Liver (tissue), 3 donors: ENCODE measurements around the gene ERGIC1.

Source experiments
- EGR1 ChIP-seq, 2 donors: IDR thresholded peaks; 2 replicates each; pipeline ENCODE4 v1.6.1; 2016 to 2018; ENCODE audit warnings: antibody characterized with exemption in 2 of 2, low read depth in 2 of 2
- GABPA ChIP-seq, 2 donors: IDR thresholded peaks in 1 of 2; conservative IDR thresholded peaks in 1 of 2; 2 replicates each; pipeline ENCODE4 v1.6.1; 2016; ENCODE audit warnings: antibody characterized with exemption in 2 of 2, mild to moderate bottlenecking in 1 of 2, moderate library complexity in 1 of 2
- JUND ChIP-seq, 2 donors: IDR thresholded peaks; 2 replicates each; pipeline ENCODE4 v1.6.1; 2016; ENCODE audit warnings: antibody characterized with exemption in 2 of 2
- NR2F2 ChIP-seq: IDR thresholded peaks from 2 replicates; pipeline ENCODE4 v1.6.1; 2016; ENCODE audit warnings: antibody characterized with exemption
- RAD21 ChIP-seq, 2 donors: IDR thresholded peaks; 2 replicates each; pipeline ENCODE4 v1.6.1; 2016; ENCODE audit warnings: antibody characterized with exemption in 2 of 2, mild to moderate bottlenecking in 2 of 2
- SP1 ChIP-seq: IDR thresholded peaks from 2 replicates; pipeline ENCODE4 v1.6.1; 2018; ENCODE audit warnings: antibody characterized with exemption, mild to moderate bottlenecking
- TAF1 ChIP-seq: conservative IDR thresholded peaks from 2 replicates; pipeline ENCODE4 v1.6.1; 2016; ENCODE audit warnings: antibody characterized with exemption, mild to moderate bottlenecking
- YY1 ChIP-seq: IDR thresholded peaks from 2 replicates; pipeline ENCODE4 v1.6.1; 2016; ENCODE audit warnings: antibody characterized with exemption, mild to moderate bottlenecking
- TF ChIP-seq, protein P1 (sequence below): fragments of 150-350 bp; IDR thresholded peaks from 2 replicates; pipeline ENCODE4 v1.5.1; 2017; ENCODE audit warnings: improper control_type of control experiment, low read depth, low read length; ENCODE audit not compliant: missing input control
- TF ChIP-seq, protein P2 (sequence below): IDR thresholded peaks from 2 replicates; pipeline ENCODE4 v1.6.1; 2016; ENCODE audit warnings: antibody characterized with exemption
- TF ChIP-seq, protein P3 (sequence below): IDR thresholded peaks from 2 replicates; pipeline ENCODE4 v1.6.1; 2016; ENCODE audit warnings: antibody characterized with exemption, mild to moderate bottlenecking
- TF ChIP-seq, protein P4 (sequence below): IDR thresholded peaks from 2 replicates; pipeline ENCODE4 v1.6.1; 2016; ENCODE audit warnings: antibody characterized with exemption
- donor health status: healthy.
- donor health status: healthy.

DNA sequence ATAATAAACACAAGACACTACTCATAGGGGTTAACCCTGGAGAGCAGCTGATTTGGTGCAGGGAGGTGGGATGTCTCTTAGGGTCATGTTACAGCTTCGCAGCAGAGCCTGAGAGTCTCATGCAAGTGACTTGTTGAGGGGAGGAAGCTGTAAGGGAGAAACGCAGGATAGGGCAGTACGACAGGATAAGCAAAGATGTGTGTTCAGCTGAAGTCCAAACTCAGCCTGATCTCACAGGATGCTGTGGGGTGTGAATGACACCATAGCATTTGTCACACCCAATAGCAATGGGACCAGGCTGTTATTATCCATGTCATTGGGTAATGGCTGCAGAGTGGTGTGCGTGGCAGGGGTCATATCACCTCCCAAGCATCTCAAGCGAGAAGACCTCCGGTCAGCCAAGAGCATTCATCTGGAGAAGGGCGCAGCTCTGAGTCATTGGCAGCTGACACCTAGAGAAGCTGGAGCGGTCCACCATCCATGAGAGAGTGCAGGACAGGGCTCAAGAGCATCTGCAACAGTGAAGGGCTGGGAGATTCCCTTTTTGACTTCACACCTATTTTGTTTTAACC is 76.0 kb downstream of the ERGIC1 start:
- TF ChIP-seq, protein P1, sequence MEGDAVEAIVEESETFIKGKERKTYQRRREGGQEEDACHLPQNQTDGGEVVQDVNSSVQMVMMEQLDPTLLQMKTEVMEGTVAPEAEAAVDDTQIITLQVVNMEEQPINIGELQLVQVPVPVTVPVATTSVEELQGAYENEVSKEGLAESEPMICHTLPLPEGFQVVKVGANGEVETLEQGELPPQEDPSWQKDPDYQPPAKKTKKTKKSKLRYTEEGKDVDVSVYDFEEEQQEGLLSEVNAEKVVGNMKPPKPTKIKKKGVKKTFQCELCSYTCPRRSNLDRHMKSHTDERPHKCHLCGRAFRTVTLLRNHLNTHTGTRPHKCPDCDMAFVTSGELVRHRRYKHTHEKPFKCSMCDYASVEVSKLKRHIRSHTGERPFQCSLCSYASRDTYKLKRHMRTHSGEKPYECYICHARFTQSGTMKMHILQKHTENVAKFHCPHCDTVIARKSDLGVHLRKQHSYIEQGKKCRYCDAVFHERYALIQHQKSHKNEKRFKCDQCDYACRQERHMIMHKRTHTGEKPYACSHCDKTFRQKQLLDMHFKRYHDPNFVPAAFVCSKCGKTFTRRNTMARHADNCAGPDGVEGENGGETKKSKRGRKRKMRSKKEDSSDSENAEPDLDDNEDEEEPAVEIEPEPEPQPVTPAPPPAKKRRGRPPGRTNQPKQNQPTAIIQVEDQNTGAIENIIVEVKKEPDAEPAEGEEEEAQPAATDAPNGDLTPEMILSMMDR: no peak
- no peak for TF ChIP-seq YY1
- TF ChIP-seq SP1: no peak
- no peak for TF ChIP-seq GABPA (IDR thresholded peaks at IDR 0.05 in 1 of 2, conservative IDR thresholded peaks at IDR 0.05 in 1 of 2)
- no peak for TF ChIP-seq JUND (IDR thresholded peaks at IDR 0.05)
- TF ChIP-seq, protein P2, sequence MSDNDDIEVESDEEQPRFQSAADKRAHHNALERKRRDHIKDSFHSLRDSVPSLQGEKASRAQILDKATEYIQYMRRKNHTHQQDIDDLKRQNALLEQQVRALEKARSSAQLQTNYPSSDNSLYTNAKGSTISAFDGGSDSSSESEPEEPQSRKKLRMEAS: no peak
- TF ChIP-seq RAD21 (IDR thresholded peaks at IDR 0.05): no peak
- TF ChIP-seq TAF1: no peak
- TF ChIP-seq, protein P3, sequence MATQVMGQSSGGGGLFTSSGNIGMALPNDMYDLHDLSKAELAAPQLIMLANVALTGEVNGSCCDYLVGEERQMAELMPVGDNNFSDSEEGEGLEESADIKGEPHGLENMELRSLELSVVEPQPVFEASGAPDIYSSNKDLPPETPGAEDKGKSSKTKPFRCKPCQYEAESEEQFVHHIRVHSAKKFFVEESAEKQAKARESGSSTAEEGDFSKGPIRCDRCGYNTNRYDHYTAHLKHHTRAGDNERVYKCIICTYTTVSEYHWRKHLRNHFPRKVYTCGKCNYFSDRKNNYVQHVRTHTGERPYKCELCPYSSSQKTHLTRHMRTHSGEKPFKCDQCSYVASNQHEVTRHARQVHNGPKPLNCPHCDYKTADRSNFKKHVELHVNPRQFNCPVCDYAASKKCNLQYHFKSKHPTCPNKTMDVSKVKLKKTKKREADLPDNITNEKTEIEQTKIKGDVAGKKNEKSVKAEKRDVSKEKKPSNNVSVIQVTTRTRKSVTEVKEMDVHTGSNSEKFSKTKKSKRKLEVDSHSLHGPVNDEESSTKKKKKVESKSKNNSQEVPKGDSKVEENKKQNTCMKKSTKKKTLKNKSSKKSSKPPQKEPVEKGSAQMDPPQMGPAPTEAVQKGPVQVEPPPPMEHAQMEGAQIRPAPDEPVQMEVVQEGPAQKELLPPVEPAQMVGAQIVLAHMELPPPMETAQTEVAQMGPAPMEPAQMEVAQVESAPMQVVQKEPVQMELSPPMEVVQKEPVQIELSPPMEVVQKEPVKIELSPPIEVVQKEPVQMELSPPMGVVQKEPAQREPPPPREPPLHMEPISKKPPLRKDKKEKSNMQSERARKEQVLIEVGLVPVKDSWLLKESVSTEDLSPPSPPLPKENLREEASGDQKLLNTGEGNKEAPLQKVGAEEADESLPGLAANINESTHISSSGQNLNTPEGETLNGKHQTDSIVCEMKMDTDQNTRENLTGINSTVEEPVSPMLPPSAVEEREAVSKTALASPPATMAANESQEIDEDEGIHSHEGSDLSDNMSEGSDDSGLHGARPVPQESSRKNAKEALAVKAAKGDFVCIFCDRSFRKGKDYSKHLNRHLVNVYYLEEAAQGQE: no peak
- TF ChIP-seq, protein P4, sequence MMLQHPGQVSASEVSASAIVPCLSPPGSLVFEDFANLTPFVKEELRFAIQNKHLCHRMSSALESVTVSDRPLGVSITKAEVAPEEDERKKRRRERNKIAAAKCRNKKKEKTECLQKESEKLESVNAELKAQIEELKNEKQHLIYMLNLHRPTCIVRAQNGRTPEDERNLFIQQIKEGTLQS: no peak
- TF ChIP-seq EGR1 (IDR thresholded peaks at IDR 0.05; ENCODE audit: low read depth in 2 of 2): no peak
- TF ChIP-seq NR2F2: no peak
